ENCODE results near the gene AFF2.

The AFF2 gene

DNA sequence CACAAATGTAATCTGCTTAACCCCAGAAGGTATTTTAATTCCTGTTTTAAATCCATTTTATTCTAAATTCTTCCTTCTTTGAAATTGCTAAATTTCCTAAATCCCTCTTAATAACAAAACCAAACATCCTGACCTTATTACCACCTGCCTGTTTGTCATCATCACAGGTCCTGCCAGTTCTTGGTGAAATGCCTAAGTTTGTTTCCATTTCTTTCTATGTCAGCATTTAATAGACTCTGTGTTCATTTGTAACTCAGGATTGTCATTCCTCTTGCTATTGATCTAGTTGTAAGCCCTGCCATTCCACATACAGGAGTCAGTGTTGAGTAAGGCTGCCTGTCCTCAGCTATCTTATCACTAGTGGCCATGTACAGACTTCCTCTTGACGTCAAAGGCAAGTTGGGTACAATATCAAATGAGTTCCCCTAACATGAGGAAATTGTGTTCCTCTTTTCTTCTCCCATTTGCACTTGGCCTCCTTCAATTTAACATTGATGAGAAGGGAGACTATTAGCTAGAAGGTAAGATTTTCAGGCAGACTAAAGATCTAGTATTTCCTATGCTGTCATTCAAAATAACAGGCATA lies 440.1 kb downstream of the AFF2 start:
- no peak for DNase-seq

DNA sequence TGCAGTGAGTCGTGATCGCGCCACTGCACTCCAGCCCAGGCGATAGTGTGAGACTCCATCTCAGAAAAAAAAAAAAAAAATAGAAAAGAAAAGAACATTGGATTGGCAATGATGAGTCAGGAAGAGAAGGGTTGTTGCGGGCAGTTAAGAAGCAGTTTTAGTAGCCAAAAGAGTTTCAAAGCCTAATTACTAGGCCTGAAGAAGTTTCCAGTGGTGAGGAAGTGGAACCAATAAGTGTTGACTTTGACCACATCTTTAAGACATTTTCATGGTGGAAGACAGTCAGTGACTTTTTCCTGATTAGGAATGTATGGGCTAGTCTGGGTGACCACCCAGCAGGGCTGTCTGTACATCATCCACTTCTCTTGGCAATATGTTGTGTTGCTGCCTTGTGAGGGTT lies 442.3 kb downstream of the AFF2 start:
- no peak for DNase-seq

DNA sequence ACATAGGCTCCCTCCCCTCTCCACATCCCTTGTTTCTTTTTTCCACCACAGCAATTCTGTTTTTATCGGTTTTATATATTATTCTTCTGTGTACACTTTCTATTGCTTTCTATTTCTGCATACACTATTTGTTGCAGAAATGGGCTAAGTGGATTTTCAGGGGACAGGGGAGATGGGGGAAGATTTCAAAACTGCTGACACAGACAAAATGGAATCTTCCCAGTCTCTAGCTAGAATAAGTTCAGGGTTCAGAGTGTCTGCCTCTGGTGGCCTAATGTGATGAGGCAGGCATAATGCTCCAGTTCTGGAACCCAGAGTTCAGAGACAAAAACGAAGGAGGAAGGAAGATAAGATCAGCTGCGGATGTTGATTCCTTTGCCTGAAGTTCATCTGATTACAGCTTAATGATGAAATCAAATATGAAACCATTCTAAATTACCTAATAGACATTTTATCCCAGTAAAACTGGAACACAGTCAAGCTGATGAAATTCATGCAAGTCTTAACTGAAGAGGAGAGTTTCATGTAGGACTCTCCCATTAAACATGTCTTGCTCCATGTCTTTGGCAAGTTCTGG lies 447.1 kb downstream of the AFF2 start:
- peak; percentile 22 for DNase-seq

DNA sequence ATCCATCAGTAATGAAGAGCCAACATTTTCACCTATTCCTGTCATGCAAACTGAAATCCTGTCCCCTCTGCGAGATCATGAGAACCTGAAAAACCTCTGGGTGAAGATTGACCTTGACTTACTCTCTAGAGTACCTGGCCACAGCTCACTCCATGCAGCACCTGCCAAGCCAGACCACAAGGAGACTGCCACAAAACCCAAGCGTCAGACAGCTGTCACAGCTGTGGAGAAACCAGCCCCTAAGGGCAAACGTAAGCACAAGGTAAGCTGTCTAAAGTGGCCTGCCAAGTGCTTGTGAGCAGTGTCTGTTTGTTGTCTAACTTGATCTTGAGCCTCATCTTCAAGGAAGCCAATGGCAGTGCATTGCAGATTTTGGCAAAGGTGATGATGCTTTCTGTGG lies 455.9 kb downstream of the AFF2 start:
- DNase-seq, result no peak

DNA sequence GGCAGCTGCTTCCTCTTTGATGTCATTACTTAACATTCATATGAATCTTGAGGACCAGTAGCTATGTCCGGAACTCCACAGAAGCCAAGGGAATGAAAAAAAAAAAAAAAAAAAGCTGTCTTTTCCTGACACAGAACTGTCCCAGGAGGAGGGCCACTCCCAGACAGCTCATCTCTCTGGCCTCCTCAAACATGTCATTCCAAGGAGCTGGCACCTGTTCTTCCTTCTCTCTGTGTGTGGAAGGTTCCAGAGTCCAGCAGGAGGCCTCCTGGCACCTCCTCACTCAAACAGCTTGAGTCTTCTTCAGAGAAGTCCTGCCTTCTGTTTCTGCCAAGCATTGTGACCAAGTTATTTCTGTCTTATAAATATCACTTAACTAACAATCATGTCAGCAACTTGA lies 458.5 kb downstream of the AFF2 start:
- no peak for DNase-seq

DNA sequence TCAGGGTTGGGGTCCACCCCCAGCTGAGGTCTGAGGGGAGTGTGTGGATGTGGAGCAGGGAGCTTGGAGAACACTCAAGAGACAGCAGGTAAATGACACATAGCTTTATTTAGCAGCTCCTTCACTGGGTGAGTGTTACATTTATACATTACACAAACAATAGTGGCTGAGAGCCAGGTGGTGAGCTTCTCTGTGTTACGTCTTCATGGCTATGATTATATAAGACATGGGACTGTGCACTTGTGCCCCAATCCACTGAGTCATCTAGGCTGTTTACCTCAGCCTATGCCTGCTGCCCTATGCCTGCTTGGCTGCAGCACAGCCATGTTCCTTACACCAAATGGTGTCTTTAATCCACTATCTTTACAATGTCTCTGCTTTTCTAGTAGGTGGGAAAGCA lies 459.6 kb downstream of the AFF2 start:
- no peak for DNase-seq

DNA sequence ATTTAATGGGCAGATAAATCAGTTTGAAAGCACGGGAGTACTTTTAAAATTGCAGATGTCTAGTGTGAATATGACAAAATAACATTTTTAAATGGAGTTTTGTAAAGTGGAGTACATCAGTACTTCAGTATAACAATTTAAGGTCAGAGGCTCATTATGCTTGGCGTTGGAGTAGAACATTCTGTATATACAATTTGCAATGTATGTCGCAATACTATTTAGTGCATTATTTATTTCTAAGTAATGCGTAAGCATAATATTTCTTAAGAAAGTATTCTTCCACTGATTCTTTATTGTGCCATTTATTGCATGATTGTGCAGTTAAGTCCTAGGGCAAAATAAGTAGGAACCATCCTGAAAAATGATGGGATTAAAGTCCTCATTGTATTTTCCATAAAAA lies 461.6 kb downstream of the AFF2 start:
- DNase-seq, result no peak

DNA sequence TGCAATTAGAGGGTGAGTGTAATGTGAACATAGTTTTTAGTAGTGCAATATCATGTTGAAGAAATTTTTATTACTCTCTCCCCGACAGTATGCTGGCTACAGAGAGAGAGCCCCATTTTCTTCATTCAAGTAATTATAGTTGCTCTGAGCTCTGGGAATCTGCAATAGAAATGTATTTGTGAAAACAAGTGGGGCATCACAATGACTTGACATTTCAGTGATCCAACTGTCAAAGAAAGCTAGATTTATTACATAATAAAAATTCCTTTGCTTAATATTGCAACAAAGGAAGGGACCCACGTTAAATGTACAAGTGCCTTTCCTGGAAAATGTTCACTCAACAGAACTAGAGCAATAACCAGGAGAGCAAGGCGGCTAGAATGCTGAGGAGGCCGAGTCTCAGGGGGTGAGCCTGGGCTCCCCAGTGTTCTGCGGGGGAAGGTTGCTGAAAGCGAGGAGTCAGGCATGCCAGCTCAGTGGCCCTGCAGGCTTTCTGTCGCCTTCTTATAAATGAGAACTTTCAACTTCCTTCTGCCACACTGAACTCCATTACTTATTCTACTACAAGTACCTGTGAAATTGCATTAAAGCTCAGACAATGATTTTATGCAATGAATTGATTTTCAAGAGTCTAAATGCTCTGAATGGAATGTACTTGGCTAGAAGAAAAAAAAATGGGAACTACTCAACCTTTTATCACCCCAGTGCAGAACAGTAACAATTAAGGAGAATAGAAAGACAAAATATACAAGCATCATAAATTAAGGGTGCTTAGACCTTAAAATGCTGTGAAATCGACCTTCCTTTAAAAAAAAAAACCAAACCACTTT lies 476.4 kb downstream of the AFF2 start:
- no peak for DNase-seq

DNA sequence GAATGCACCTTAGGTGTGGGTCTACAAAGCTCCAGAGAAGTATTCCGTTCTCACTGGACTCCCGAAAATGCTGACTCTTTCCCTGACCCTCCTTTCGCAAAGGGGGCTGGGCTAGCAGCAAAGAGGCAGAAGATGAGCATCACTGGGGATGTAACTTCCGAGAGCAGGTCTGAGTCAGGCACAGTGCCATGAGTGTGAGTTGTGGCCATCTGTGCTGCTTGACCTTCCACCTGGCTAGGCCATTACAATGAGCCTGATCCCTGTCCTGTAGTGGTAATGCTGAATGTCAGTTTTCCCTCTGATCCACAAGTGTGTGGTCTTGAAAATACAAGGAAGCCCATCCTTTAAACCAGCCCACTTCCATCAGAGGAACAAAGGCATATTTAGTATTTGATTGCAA lies 479.4 kb downstream of the AFF2 start:
- DNase-seq, result no peak

DNA sequence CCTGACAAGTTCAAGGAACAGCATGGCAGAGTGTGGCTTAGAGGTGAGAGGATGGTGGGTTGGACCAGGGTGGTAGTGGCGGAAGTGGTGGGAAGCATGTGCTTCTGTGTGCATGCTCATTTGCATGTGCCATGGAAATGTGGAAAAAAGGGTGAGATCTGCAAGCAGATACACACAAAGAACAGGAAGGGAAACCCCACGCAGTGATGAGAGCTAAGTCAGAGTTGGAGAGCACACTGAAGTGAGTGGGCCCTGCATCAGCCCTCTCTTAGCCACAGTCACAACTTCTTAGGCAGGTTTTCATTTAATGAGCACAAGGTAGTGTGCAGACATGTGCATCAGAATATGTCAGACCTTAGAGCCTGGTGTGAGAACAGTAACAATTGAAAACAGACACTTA lies 483.8 kb downstream of the AFF2 start:
- no peak for DNase-seq

DNA sequence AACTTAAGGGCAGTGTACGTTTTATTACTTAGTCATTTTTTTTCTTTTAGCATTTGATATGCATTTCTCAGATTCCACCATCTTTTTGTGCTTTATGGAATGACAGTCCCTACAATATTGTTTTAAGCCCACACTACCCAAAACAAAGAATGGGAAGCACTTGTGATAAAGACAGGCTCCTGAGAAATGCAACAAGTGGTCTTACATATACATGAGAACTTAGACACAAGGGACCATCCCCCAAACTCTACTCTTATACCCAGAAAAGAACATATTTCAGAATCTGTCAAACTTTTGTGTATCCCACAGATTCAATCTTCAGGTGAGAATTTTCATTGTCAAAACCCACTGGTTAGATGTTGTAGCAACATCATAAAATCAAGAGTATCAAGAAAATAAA lies 491.1 kb downstream of the AFF2 start:
- DNase-seq, result no peak

DNA sequence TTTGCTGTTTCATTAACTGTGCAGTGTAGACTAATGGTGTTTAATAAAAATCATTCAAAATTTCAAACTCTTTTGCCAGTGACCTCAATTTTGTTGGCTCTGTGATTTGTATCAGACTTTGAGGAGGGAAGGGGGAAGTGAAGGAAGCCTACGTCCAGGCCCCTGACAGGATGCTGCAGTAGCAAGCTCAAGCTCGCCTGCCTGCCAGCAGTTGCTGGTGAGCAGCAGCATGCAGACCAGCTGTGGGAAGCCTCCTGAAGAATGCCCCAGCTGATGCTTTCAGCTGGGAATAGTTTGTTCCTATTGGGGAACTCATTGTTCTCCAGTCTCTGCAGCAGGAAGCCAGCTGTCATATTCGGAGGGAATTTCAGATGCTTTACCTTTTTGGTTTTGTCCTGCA lies 495.2 kb downstream of the AFF2 start:
- no peak for DNase-seq

DNA sequence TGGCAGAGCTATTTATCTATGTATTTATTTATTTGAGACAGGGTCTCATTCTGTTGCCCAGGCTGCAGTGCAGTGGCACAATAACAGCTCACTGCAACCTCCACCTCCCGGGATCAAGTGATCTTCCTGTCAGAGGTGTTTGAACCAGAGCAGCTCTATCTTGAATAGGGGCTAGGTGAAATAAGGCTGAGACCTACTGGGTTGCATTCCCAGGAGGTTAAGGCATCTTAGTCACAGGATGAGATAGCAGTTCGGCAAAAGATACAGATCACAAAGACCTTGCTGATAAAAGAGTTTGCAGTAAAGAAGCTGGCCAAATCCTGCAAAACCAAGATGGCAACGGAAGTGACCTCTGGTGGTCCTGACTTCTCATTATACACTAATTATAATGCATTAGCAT lies 501.9 kb downstream of the AFF2 start:
- no peak for DNase-seq

DNA sequence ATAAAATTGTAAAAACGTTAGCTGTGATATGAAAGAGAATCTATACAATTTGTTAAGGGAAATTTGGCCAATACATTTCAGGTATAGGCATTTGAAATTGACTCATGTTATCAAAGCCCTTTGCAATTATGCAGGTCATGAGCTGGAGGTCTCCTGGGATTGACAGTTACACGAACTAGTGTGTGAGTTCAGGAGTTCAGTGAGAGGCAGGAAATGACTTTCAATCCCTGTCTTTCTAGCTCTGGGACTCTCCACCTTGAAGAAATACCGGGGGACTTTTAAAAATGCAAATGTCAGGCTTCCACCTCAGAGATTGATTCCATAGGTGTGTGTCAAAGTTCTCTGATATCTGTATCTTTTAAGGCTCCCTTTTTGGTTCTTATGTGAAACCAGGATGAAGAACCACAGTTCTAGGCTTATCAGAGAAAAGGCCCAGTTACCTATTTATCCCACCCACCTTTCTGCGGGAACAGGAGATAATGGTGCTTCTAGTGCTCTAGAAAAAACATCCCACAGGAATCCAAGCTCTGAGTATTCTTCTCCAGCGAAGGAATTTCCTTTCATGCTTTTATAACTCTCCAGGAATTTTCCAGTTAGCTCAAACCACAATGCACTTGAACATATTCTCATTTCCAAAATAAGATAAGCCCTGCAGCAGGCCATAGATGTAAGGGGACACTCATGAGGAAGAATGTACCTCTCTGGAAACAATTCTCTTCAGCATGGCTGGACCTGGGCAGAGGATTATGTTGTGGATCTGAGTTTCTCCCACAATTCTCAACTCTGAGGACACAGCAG lies 503.6 kb downstream of the AFF2 start:
- no peak for DNase-seq

DNA sequence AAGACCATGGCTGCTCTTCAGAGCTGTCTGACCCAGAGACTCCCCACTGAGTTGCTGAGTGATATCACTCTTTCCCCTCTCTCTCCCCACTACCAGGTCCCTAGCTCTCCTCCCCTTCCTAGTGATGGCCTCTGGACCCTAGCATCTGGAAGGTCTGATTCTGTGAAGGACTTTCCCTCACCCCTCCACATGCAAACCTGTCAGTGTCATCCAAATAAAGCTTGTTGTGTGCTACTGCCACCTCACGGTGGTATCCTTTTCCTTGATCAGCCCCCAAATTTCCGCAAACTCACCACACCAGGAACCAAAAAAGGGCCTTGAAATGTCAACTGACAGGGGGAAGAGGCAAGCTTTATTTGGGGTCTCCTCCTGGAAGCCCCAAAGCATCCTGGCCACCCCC lies 504.5 kb downstream of the AFF2 start:
- DNase-seq, result no peak

DNA sequence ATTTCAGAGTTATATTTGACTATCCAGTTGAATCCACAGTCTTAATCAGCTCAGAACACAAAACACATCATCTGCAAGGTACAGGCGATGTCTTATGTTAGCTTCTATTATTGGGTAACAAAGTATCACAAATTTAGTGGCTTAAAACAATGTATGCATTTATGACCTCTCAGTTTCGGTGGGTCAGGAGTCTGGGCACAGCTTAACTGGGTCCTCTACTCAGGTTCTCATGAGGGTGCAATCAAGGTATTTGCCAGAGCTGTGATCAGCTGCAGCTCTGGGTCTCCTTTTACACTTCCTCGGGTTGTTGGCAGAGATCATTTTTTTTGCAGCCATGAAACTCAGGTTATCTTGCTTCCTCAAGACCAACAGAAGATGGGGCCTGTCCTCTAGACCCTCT lies 505.8 kb downstream of the AFF2 start:
- DNase-seq, result no peak

DNA sequence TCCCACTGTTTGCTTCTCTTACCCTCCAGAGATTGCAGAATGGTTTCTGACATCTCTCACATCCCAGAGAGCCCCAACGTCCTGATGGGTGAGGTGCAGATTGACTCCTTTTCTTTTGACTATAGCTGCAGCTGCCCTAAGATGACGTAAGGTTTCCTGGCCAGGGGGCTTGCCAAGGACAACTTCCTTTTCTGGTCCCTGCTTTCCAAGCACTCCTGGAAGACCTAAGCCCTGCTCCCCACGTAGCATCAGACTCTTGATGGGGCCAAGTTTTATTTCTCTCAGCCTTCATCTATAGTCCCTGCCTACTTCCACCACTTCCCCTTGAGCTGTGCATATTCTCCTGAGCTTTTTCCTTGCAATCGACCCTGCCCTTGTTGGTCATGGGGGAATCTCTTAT lies 507.0 kb downstream of the AFF2 start:
- DNase-seq, result no peak

DNA sequence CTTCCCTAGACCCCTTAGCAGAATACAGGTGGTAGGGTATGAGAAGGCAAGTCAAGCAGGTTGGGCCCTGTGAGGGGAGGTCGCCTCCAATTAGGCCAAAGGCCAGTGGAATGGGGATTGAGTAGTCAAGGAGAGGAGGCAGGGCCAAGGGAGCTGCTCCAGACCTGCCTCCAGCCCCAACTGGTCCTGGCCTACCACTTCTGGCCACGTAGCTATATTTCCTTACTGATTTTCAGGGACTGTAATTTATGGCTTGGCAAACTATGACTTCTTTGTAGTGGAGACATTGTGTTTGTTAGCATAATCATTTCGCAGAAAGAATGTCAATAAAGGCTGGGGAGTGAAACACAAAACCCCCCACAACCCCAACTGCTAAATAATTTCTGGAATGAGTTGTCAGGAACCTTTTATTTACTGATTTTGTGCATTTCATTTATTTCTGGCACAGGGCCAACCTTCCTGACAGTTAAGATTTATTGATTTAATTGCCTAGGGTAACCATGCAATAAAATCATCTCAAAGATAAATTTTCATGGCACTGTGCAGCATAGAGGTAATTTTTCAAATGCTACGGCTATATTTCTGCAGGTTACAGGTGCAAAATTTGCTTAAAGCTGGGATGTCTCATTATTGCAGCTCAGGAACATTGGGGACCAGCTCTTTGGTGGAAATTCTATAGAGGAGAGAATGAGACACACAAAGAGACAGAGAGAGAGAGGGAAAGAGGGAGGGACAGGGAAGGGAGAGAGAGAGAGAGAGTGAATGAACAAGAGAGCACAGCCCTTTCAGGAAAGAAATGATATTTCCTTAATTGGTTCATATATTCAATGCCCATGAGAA lies 509.8 kb downstream of the AFF2 start:
- no peak for DNase-seq

DNA sequence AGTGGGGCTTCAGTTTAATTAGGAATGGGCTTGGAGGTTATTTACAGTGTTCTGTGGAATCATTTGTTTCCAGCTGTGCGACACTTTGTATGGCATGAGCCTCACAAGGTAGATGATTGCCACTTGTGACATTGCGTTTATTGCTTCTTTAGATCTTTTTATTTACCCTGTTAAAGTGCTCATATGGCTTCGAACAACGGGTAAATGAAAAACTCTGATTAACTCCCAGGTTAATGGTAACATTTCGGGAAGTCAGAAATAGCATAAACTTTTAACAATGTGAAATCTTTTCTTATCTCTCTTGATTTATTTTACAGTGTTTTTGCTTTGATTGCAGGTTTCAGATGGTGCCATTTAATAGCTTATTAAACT lies 510.4 kb downstream of the AFF2 start:
- no peak for DNase-seq

DNA sequence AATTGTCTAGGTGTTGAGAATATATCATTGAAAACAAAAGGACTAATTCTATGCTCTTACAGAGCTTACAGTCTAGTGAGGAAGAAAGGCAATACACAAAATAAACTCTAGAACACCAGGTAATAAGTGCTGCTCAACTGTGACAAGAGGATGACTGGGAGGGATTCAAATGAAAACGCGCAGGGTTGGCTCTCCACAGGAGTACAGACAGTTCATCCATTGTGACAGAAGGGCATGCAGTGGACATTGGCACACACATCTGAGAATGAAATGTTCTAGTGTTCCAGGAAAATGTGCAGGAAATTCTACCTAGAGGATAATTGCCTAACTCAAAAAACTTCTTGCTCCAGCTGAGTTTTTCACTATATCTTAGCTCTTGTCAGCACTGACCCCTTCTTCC lies 512.7 kb downstream of the AFF2 start:
- no peak for DNase-seq

DNA sequence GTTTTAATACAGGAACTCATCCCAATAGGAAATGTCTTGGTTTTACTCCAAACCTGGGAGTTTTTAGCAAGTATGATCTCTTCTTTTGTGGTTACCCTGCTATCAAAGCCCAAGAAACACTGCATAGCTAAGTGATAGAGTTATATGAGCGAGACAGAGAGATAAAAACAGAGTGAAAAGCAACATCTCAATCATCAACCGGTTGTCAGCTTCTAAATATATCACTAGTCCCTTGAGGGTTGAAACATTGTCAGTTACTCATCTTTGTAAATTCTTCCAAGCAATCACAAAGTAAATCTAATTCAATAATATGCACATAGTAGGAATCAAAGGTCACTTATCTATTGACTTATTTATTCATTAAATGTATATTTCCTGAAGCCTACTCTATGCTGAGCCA lies 520.7 kb downstream of the AFF2 start:
- no peak for DNase-seq

DNA sequence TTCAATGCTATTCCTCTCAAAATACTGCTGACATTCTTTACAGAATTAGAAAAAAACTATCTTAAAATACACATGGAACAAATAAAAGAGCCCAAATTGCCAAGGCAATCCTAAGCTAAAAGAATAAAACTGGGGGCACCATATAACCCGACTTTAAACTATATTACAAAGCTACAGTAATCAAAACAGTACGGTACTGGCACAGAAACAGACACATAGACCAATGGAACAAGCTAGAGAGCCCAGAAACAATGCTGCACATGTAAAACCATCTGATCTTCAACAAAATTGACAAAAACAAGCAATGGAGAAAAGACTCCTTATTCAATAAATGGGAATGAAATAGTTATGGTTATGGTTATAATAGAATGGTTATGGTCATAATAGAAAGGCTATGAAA lies 522.1 kb downstream of the AFF2 start:
- DNase-seq, result no peak

DNA sequence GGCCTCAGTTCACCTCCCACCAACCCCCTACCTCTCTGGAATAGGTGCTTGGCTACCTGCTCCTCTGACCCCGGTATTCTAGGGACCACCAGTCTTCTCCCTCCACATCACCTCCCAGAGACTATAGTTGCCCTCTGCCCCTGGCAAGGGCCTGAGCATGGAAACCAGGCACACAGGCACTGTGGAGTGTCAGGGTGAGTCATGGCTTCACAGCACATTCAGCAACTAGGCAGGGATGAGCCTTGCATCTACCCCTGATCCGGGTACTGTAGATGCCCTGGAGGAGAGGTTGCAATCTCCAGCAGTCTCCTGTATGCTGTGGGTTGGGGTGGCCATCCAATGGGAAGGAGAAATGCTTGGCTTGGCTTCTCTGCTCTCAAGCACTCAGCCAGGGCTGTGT lies 532.0 kb downstream of the AFF2 start:
- DNase-seq, result no peak
